KOPT-K1 (cell line): ENCODE measurements around the gene NTRK3.

Experiments used
- H3K27ac ChIP-seq: fragments of 200-600 bp; sonication (generic); 2 replicates; pipeline ENCODE4 v1.5.1; 2016; ENCODE audit warnings: antibody characterized with exemption, mild to moderate bottlenecking, low read depth, low read length; ENCODE audit not compliant: poor library complexity, severe bottlenecking
- H3K36me3 ChIP-seq: fragments of 200-600 bp; sonication (generic); 2 replicates; pipeline ENCODE4 v1.5.1; 2017; ENCODE audit warnings: antibody characterized with exemption, mild to moderate bottlenecking, low read length, moderate library complexity; ENCODE audit not compliant: insufficient read depth
- H3K9me3 ChIP-seq: fragments of 200-600 bp; sonication (generic); 2 replicates; pipeline ENCODE4 v1.5.1; 2017; ENCODE audit warnings: antibody characterized with exemption, low read length, mild to moderate bottlenecking; ENCODE audit not compliant: insufficient read depth, poor library complexity, severe bottlenecking

NTRK3 gene

GRCh38 chr15:88225461-88225860 is 31.1 kb downstream of the NTRK3 start:
- Histone ChIP-seq H3K9me3 (no peaks in the 10 kb centered on the region), H3K27ac (no peak overlapping the region), H3K36me3 (no peaks in the 10 kb centered on the region)

DNA sequence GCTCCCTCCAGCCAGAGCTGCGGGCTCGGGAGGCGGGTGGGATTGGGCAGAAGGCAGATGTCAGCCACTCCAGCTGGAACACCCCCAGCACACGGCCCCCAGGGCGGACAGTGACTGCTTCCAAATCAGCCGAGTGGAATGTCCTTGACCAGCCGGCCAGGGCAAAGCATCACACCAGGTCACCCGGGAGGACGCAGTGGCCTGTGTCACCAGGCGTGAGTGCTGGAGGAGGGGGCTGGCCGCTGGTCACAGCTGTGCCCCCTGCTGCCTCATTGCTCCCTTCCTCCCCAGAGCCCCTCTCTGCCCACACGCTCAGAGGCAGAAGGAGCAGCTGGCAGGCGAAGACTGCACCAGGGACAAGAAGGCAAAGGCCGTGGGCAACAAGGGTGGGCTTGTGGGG is 33.5 kb downstream of the NTRK3 start:
- H3K9me3 ChIP-seq, result no peaks in the 10 kb centered on the region
- no peak overlapping the region for H3K27ac ChIP-seq
- H3K36me3 ChIP-seq, result no peaks in the 10 kb centered on the region

- Histone ChIP-seq H3K36me3 (no peaks in the 10 kb centered on the region), H3K9me3 (no peaks in the 10 kb centered on the region), H3K27ac (no peak overlapping the region)
Observed at GRCh38 chr15:88221836-88222235, 34.7 kb downstream of the NTRK3 start.

DNA sequence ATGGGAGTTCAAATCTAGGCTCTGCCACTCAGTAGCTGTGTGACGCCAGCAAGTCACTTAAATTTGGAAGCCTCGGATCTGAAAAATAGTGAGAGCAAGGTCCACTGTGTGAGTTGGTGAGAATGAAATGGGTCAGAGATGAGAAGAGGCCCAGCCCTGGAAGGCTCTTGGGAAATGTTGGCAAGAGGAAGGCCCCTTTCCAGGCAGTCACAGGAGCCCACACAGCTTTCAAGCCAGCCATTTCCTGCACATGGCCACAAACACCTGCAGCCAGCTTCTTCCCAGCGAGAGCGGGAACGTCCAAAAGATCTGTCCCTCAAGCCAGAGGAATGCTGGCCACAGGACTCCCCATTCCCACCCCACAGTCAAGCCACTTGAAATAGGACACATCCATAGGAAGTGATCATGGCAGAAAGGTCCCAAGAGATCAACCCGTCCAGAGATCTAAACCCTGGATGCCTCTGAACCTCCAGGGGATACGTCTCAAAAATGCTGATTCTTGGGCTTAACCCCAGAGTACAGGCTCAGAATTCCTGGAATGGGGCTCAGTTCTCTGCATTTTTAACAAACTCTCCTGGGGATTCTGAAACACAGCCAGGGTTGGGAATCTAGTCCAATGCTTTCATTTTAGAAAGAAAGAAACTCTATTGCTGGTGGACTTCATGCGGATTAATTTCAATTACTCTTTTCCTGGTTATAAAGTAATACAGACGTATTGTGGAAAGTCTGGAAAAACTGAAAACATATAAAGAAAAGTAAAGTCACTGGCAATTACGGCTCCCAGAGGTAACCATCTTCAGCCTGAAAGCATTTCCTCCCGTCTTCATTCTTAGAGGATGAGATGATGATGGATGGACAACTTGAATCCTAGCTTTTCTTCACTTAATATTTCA is 35.9 kb downstream of the NTRK3 start:
- Histone ChIP-seq H3K36me3 (no peaks in the 10 kb centered on the region), H3K9me3 (no peaks in the 10 kb centered on the region), H3K27ac (no peak overlapping the region)

- Histone ChIP-seq H3K27ac (no peak overlapping the region), H3K36me3 (no peaks in the 10 kb centered on the region), H3K9me3 (no peaks in the 10 kb centered on the region)
Observed at GRCh38 chr15:88219623-88220022, 36.9 kb downstream of the NTRK3 start.

GRCh38 chr15:88218557-88219221 is 37.9 kb downstream of the NTRK3 start:
- H3K9me3 ChIP-seq, result no peaks in the 10 kb centered on the region
- H3K36me3 ChIP-seq, result no peaks in the 10 kb centered on the region
- no peak overlapping the region for H3K27ac ChIP-seq

- no peaks in the 10 kb centered on the region for H3K9me3 ChIP-seq
- H3K36me3 ChIP-seq, result no peaks in the 10 kb centered on the region
- H3K27ac ChIP-seq, result no peak overlapping the region
Observed at GRCh38 chr15:88215066-88215648, 41.4 kb downstream of the NTRK3 start.

- Histone ChIP-seq H3K9me3 (no peaks in the 10 kb centered on the region), H3K27ac (no peak overlapping the region), H3K36me3 (no peaks in the 10 kb centered on the region)
Observed at GRCh38 chr15:88209111-88209510, 47.4 kb downstream of the NTRK3 start.

DNA sequence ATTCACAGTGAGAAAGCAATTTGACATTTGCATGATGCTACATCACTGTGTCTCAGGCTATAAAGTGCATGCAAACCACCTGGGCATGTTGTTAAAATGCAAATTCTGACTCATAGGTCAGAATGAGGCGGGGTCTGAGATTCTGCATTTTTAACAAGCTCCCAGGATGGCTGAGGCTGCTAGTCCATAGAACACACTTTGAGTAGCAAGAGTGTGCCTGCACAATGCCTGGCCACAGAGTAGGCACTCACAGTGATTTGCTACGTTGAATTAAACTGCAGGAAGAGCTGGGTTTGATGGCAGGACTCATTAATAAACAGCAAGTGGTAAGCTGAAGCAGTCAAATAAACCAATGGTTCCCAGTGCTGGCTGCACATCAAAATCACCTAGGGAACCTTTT is 48.1 kb downstream of the NTRK3 start:
- H3K27ac ChIP-seq, result no peak overlapping the region
- no peaks in the 10 kb centered on the region for H3K9me3 ChIP-seq
- H3K36me3 ChIP-seq, result no peaks in the 10 kb centered on the region

DNA sequence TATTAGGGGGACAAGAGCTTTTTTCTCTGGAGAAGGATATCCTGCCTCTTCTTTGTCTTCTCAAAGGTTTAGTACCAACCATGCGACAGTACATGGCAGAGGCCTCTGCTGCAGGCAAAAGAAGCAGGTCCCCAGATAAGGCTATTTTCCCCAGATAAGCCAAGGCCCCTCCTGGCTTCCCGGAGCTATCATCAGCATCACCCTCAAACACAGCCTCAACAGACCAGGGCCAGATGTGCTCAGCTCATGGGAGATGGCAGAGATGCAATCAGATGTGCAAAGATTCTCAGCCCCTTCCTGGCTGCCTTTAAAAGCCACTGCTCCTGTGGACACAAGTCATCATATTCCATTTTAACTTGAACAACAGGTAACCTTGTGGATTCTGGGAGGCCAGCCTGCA is 49.0 kb downstream of the NTRK3 start:
- Histone ChIP-seq H3K36me3 (no peaks in the 10 kb centered on the region), H3K9me3 (no peaks in the 10 kb centered on the region), H3K27ac (no peak overlapping the region)

DNA sequence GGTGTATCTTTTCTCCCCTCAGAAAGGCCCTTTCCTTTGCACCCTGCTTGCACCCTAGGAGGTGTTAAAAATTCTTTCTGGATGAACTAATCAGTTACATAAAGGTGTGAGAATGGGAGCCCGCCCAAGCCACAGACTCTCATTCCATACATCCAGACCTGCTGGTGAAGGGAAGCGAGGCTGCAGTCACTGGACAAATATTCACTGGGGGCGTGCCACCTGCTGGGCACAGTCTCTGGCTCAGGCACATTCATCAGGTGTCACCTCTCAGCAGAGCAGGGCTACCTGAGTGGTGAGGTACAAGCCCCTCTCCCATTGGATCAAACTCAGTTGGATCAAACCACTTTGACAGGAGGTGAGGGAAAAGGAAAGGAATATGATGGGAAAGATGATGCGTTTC is 52.0 kb downstream of the NTRK3 start:
- H3K36me3 ChIP-seq, result no peaks in the 10 kb centered on the region
- H3K27ac ChIP-seq, result no peak overlapping the region
- H3K9me3 ChIP-seq, result no peaks in the 10 kb centered on the region

DNA sequence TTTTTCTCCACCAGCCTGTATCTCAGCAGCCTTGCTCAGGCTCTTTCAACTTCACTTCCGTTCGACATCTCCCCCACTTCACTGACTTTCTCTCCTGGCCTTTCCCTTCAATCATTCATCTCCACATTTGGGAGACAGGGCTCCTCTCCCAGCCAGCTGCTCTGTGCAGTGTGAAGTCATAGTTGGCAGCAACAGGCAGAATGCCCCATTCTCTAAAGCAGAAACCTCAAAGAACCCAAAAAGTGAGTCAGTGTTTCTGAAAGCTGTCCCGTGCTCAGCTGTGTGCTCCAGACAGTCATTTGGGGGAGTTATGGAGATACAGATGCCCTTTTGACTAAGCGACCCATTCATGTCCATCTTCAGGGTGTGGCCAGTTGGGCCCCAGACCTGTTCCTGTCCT is 54.3 kb downstream of the NTRK3 start:
- Histone ChIP-seq H3K27ac (no peak overlapping the region), H3K9me3 (no peaks in the 10 kb centered on the region), H3K36me3 (no peaks in the 10 kb centered on the region)

DNA sequence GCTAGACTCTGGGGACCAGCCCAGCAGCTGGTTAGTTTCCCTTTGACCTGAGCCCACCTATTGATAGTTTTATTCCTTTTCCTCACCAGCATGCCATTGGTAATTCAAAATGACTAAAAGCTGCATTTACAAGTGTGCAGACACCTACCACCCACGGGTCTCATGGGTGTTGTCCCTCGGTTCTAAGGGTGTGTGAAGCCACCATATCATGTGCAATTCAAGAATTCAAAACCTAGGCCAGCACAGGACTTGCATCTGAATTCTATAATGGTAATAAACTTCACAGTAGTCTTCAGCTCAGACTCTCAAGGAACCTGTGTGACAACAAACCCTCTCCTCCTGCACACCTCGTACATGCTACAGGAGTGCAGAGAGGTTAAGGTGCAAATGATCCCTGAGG is 55.3 kb downstream of the NTRK3 start:
- Histone ChIP-seq H3K27ac (no peak overlapping the region), H3K9me3 (no peaks in the 10 kb centered on the region), H3K36me3 (no peaks in the 10 kb centered on the region)

DNA sequence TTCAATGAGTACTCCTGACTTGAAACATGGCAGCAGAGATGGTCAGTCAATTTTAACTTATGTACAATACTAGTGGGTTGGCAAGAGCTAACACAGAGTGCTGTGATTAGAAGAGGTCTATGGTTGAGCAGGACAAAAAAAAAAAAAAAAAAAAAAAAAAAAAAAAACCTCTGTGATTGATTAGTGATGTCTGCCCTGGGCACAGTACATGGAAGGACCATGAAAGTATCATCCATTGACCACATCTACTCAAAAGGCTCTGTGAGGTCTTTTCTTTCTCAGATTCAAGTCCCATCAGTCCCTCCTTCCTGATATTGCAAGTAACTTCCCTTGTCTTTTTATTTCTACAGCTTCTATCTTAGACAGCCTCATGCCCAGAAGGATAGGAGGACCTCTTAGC is 59.6 kb downstream of the NTRK3 start:
- Histone ChIP-seq H3K27ac (no peak overlapping the region), H3K36me3 (no peaks in the 10 kb centered on the region), H3K9me3 (no peaks in the 10 kb centered on the region)

DNA sequence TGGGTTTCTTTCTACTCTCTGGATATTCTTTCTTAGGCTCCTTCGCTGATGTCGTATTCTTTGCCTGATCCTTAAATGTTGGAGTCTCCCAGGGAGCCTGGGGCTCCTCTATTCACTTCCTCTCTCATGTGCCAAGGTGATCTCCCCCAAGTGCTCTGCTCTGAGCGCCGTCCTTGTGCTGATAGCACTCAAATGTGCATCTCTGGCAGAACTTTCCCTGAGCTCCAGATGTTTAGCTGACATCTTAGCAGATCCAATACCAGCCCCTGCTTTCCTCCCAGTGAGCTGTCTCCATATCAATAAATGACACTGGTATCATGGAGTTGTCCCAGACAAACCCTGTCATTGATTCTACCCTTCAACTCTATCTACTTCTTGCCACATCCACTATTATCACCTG is 62.4 kb downstream of the NTRK3 start:
- H3K36me3 ChIP-seq, result no peaks in the 10 kb centered on the region
- H3K9me3 ChIP-seq, result no peaks in the 10 kb centered on the region
- no peak overlapping the region for H3K27ac ChIP-seq
